ENCODE results near the gene SCYGR2.

GRCh38 chr2:227576812-227577211 lies 21.9 kb upstream of the SCYGR2 start:
- TF ChIP-seq CTCF (conservative IDR thresholded peaks at IDR 0.05 in 1 of 2, IDR thresholded peaks at IDR 0.05 in 1 of 2; ENCODE audit: extremely low read depth in 1 of 2, insufficient read depth in 1 of 2, low read depth in 1 of 2, low read length in 2 of 2), result no peak
- TF ChIP-seq EZH2 (IDR thresholded peaks at IDR 0.05; ENCODE audit: borderline replicate concordance, low read length), result no peak

Data from mammary epithelial cell (primary cell).